Caco-2 (cell line): ENCODE measurements around the gene FIGLA. TPM values are rescaled to one million over a fixed set of nuclear protein-coding genes. Genes with fewer than 3 reads are reported as not detected.

Experiments
- BruUV-seq: library from RNA; stranded (reverse); fragments of 400-500 nt; replicated peaks from 2 replicates; lab custom pipeline; 2021; lab: Mats Ljungman, UMichigan
- CTCF ChIA-PET: fragments of 300-600 bp; sonication (Branson Sonifier 250); formaldehyde crosslinking; loops from one replicate; lab custom pipeline; 2022; ENCODE audit warnings: antibody characterized with exemption; lab: Charles Lee
- POLR2A ChIA-PET: fragments of 300-600 bp; sonication (Branson Sonifier 250); formaldehyde crosslinking; loops from one replicate; lab custom pipeline; 2022; ENCODE audit warnings: antibody characterized with exemption; lab: Charles Lee
- DNase-seq, 2 experiments: peaks; one replicate each; pipeline versions ENCODE4 v3.0.0 to v3.0.0-alpha.2; 2020 to 2022
- H3K27me3 ChIP-seq: replicated peaks from 2 replicates; pipeline ENCODE4 v1.6.0; 2011; ENCODE audit warnings: low read length; ENCODE audit not compliant: control insufficient read depth, insufficient read depth
- H3K36me3 ChIP-seq: 2 replicates; pipeline ENCODE4 v1.5.1; 2011; ENCODE audit warnings: low read length; ENCODE audit not compliant: control insufficient read depth, insufficient read depth
- H3K4me1 ChIP-seq: fragments of 250-450 bp; sonication (Bioruptor Pico); 2 replicates; pipeline ENCODE4 v1.5.1; 2020; ENCODE audit warnings: mild to moderate bottlenecking
- H3K4me3 ChIP-seq: 2 replicates; pipeline ENCODE4 v1.5.1; 2011; ENCODE audit warnings: low read depth, mild to moderate bottlenecking, control low read depth, low read length
- H3K9me3 ChIP-seq: fragments of 250-450 bp; sonication (Bioruptor Pico); 2 replicates; pipeline ENCODE4 v1.5.1; 2020; ENCODE audit warnings: mild to moderate bottlenecking, moderate library complexity
- H3K27ac Mint-ChIP-seq: one replicate; pipeline ENCODE4 v1.8.0; 2022; ENCODE audit warnings: mixed read lengths; ENCODE audit not compliant: unreplicated experiment
- H3K27me3 Mint-ChIP-seq: one replicate; pipeline ENCODE4 v1.8.0; 2022; ENCODE audit warnings: mixed read lengths; ENCODE audit not compliant: insufficient read depth, unreplicated experiment
- H3K36me3 Mint-ChIP-seq: one replicate; pipeline ENCODE4 v1.8.0; 2022; ENCODE audit warnings: mild to moderate bottlenecking, mixed read lengths; ENCODE audit not compliant: insufficient read depth, unreplicated experiment
- H3K4me1 Mint-ChIP-seq: one replicate; pipeline ENCODE4 v1.8.0; 2022; ENCODE audit warnings: low read depth, mixed read lengths; ENCODE audit not compliant: unreplicated experiment
- H3K4me3 Mint-ChIP-seq: one replicate; pipeline ENCODE4 v1.8.0; 2022; ENCODE audit warnings: mild to moderate bottlenecking, moderate library complexity, mixed read lengths; ENCODE audit not compliant: unreplicated experiment
- H3K9me3 Mint-ChIP-seq: one replicate; pipeline ENCODE4 v1.8.0; 2022; ENCODE audit warnings: mixed read lengths; ENCODE audit not compliant: unreplicated experiment
- intact Hi-C: fragments of 100-400 bp; cut with micrococcal nuclease; formaldehyde crosslinking; loops from one replicate; pipeline ENCODE4 v1.10.0; 2022; ENCODE audit not compliant: unreplicated experiment
- total RNA-seq: library from RNA; stranded (reverse); gene quantifications from 2 replicates; pipeline ENCODE4 v1.2.3, GENCODE V29; 2022
- TF ChIP-seq, protein P1 (sequence below), 2 experiments: fragments of 200-600 bp in 1 of 2; IDR thresholded peaks; 1 replicate in 1 of 2; 2 replicates in 1 of 2; pipeline versions ENCODE4 v1.5.1 to v1.8.0; 2011 to 2022; ENCODE audit warnings: antibody characterized with exemption in 1 of 2, control low read depth in 1 of 2, inconsistent platforms in 1 of 2, low read depth in 1 of 2, low read length in 1 of 2, mild to moderate bottlenecking in 1 of 2, moderate library complexity in 1 of 2; ENCODE audit not compliant: insufficient read depth in 1 of 2, severe bottlenecking in 1 of 2, unreplicated experiment in 1 of 2

Gene FIGLA
- total RNA-seq, 1 experiment from 2014 or later = not detected

DNA sequence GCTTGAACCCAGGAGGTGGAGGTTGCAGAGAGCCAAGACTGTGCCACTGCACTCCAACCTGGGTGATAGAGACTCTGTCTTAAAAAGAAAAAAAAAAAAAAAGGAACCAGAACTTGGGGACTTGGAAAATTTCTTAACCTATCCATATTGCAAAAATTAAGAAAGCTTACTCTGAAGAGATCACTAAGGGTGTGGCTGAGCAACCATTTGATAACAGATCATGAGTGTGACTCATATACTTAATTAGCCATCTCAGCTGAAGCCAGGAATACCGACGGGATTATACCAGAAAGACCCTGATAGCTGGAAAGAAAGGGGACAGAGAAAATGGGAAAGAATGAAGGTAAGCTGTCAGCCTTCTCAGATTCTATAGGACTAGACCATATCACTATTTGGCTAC, 15.3 kb downstream of the FIGLA start:
- CTCF ChIA-PET = interaction anchor here (1.0 kb wide), 1 partner anchor 471 kb away, joined by 3 read pairs; no protein-coding TSS in a partner anchor
- H3K4me1 Mint-ChIP-seq = no peaks in the 10 kb centered on the region
- no peaks in the 10 kb centered on the region for H3K4me1 ChIP-seq
- peaks cover 7% of the 10 kb centered on the region for H3K9me3 Mint-ChIP-seq
- DNase-seq = no peak
- BruUV-seq = no TSS peak
- H3K4me3 ChIP-seq = no peak overlapping the region
- H3K4me3 Mint-ChIP-seq = no peak overlapping the region
- no peaks in the 10 kb centered on the region for H3K36me3 Mint-ChIP-seq
- TF ChIP-seq, protein P1, sequence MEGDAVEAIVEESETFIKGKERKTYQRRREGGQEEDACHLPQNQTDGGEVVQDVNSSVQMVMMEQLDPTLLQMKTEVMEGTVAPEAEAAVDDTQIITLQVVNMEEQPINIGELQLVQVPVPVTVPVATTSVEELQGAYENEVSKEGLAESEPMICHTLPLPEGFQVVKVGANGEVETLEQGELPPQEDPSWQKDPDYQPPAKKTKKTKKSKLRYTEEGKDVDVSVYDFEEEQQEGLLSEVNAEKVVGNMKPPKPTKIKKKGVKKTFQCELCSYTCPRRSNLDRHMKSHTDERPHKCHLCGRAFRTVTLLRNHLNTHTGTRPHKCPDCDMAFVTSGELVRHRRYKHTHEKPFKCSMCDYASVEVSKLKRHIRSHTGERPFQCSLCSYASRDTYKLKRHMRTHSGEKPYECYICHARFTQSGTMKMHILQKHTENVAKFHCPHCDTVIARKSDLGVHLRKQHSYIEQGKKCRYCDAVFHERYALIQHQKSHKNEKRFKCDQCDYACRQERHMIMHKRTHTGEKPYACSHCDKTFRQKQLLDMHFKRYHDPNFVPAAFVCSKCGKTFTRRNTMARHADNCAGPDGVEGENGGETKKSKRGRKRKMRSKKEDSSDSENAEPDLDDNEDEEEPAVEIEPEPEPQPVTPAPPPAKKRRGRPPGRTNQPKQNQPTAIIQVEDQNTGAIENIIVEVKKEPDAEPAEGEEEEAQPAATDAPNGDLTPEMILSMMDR (IDR thresholded peaks at IDR 0.05; ENCODE audit: insufficient read depth in 1 of 2, low read depth in 1 of 2, low read length in 1 of 2, severe bottlenecking in 1 of 2, unreplicated experiment in 1 of 2) = no peak
- H3K9me3 ChIP-seq = no peaks in the 10 kb centered on the region
- peaks cover 1% of the 10 kb centered on the region; the same call in 1 of the 2 replicates for H3K27me3 ChIP-seq
- no peaks in the 10 kb centered on the region for H3K36me3 ChIP-seq
- POLR2A ChIA-PET = no interaction called here
- intact Hi-C loops = no loop called here
- H3K27me3 Mint-ChIP-seq = peaks cover 28% of the 10 kb centered on the region
- no peak overlapping the region for H3K27ac Mint-ChIP-seq

DNA sequence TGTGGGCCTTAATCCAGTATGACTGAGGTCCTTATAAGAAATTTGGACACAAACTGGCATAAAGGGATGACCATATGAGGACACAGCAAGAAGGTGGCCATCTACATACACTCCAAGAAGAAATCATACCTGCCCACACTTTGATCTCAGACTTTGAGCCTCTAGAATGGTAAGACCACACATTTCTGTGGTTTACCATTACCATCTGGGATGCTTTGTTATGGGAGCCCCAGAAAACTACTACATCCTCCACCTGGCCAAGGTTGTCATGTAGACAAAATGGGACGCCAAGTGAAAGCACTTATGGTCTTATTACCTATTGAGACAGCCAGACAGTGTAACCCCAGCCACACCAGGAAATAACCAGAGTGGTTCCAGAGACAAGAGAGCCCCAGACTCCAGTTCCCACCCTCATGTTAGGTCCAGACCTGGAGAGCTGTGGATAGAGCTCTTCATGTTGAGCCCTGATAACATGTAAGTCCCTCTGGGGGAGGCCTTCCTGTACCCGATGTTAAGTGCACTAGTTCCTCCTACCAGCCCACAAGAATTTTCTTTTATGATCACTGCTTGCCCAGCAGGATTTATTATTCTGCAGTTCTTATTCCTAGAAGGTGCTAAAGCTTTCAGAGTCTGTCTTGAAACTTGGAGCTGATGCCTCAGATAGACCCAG, 17.8 kb downstream of the FIGLA start:
- Histone ChIP-seq H3K4me3 (no peak overlapping the region), H3K9me3 (no peaks in the 10 kb centered on the region), H3K4me1 (peaks cover 3% of the 10 kb centered on the region), H3K36me3 (no peaks in the 10 kb centered on the region), H3K27me3 (peaks cover 1% of the 10 kb centered on the region)
- Mint-ChIP-seq H3K27me3 (peaks cover 34% of the 10 kb centered on the region), H3K27ac (no peak overlapping the region), H3K4me3 (no peak overlapping the region), H3K9me3 (peaks cover 7% of the 10 kb centered on the region), H3K36me3 (peaks cover 4% of the 10 kb centered on the region), H3K4me1 (no peaks in the 10 kb centered on the region)
- TF ChIP-seq, protein P1 (IDR thresholded peaks at IDR 0.05; ENCODE audit: insufficient read depth in 1 of 2, low read depth in 1 of 2, low read length in 1 of 2, severe bottlenecking in 1 of 2, unreplicated experiment in 1 of 2) = no peak
- intact Hi-C loops = no loop called here
- CTCF ChIA-PET = no interaction called here
- no TSS peak for BruUV-seq
- DNase-seq = no peak
- POLR2A ChIA-PET = no interaction called here

DNA sequence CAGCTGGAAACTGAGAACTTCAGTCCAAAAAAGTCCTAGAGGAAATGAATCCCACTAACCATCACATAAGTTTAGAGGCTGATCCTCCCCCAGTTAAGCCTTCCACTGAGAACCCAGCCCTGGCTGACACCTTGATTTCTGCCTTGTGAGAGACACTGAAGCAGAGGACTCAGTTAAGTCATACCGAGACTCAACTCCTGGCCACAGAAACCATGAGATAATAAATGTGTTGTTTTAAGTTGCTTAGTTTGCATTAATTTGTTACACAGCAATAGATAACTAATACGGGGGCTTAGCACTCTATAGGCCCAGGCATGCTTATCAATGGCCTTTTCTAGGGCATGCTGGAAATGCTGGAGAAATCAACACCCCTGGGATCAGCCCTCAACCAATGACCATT, 19.0 kb downstream of the FIGLA start:
- BruUV-seq = no TSS peak
- Mint-ChIP-seq H3K27ac (no peak overlapping the region), H3K36me3 (peaks cover 4% of the 10 kb centered on the region), H3K4me1 (peaks cover 6% of the 10 kb centered on the region), H3K9me3 (peaks cover 7% of the 10 kb centered on the region), H3K27me3 (peaks cover 37% of the 10 kb centered on the region), H3K4me3 (no peak overlapping the region)
- H3K27me3 ChIP-seq = peaks cover 4% of the 10 kb centered on the region
- H3K9me3 ChIP-seq = no peaks in the 10 kb centered on the region
- H3K4me3 ChIP-seq = no peak overlapping the region
- TF ChIP-seq, protein P1 (IDR thresholded peaks at IDR 0.05; ENCODE audit: insufficient read depth in 1 of 2, low read depth in 1 of 2, low read length in 1 of 2, severe bottlenecking in 1 of 2, unreplicated experiment in 1 of 2) = no peak
- ChIA-PET POLR2A (no interaction called here), CTCF (no interaction called here)
- intact Hi-C loops = no loop called here
- no peak for DNase-seq
- peaks cover 5% of the 10 kb centered on the region for H3K4me1 ChIP-seq
- H3K36me3 ChIP-seq = no peaks in the 10 kb centered on the region
